Gastroesophageal sphincter (tissue), 4 donors: ENCODE results near the gene KCNIP4. TPM values are rescaled to one million over a fixed set of nuclear protein-coding genes. Genes with fewer than 3 reads are reported as not detected.

Experiments used
- ATAC-seq: fragments of 150-250 bp; one replicate; pipeline ENCODE4 v1.9.1; 2016; ENCODE audit warnings: mild to moderate bottlenecking, moderate library complexity
- H3K27ac ChIP-seq, 4 donors: fragments of 200-600 bp; sonication (generic) in 3 of 4; 1 replicate in 3 of 4; 2 replicates in 1 of 4; pipeline ENCODE4 v1.5.1; 2016 to 2019
- H3K27me3 ChIP-seq: fragments of 200-600 bp; sonication (generic); one replicate; pipeline ENCODE4 v1.5.1; 2019
- H3K36me3 ChIP-seq, 2 donors: fragments of 200-600 bp; sonication (generic); one replicate each; pipeline ENCODE4 v1.5.1; 2019; ENCODE audit warnings: control low read depth in 1 of 2
- H3K4me1 ChIP-seq, 3 donors: fragments of 200-600 bp; sonication (generic); 1 replicate in 2 of 3; 2 replicates in 1 of 3; pipeline ENCODE4 v1.5.1; 2016 to 2019; ENCODE audit warnings: control low read depth in 2 of 3
- H3K4me3 ChIP-seq, 2 donors: fragments of 200-600 bp; sonication (generic); one replicate each; pipeline ENCODE4 v1.5.1; 2019; ENCODE audit warnings: mild to moderate bottlenecking in 1 of 2, moderate library complexity in 1 of 2
- H3K9me3 ChIP-seq, 3 donors: fragments of 200-600 bp; sonication (generic); one replicate each; pipeline ENCODE4 v1.5.1; 2017 to 2019; ENCODE audit warnings: control low read depth in 2 of 3
- EP300 ChIP-seq: sonication (generic); formaldehyde crosslinking; IDR thresholded peaks from one replicate; pipeline ENCODE4 v1.6.1; 2017; ENCODE audit warnings: antibody characterized with exemption, mild to moderate bottlenecking
- POLR2A ChIP-seq, 2 donors: fragments of 450-650 bp; IDR thresholded peaks; one replicate each; pipeline ENCODE4 v1.6.1; 2017; ENCODE audit warnings: antibody characterized with exemption in 2 of 2, mild to moderate bottlenecking in 2 of 2, moderate library complexity in 1 of 2
- POLR2AphosphoS5 ChIP-seq: sonication (generic); formaldehyde crosslinking; IDR thresholded peaks from one replicate; pipeline ENCODE4 v1.6.1; 2017; ENCODE audit warnings: antibody characterized with exemption
- WGBS, 2 donors: methylation state at CpG; one replicate each; pipeline ENCODE4 v1.1.5; 2018; ENCODE audit warnings: low coverage in 1 of 2; 5-methylcytosine and 5-hydroxymethylcytosine counted together
- total RNA-seq, 4 donors: library from RNA; depleted of rRNA; stranded (reverse); fragments of >200 nt; gene quantifications; one replicate each; pipeline ENCODE4 v1.1.0, GENCODE V29; 2016
- TF ChIP-seq, protein P1 (sequence below), 4 experiments: fragments of 200-600 bp in 2 of 4; fragments of 450-650 bp in 2 of 4; sonication (generic) in 1 of 4; IDR thresholded peaks; one replicate each; pipeline ENCODE4 v1.5.1; 2017 to 2019; ENCODE audit warnings: antibody characterized with exemption in 4 of 4, mild to moderate bottlenecking in 2 of 4, moderate library complexity in 2 of 4

KCNIP4 gene
- total RNA-seq, 4 donors from 2014 or later = 0.23 to 0.59 (median 0.54) TPM; not detected in 1

DNA sequence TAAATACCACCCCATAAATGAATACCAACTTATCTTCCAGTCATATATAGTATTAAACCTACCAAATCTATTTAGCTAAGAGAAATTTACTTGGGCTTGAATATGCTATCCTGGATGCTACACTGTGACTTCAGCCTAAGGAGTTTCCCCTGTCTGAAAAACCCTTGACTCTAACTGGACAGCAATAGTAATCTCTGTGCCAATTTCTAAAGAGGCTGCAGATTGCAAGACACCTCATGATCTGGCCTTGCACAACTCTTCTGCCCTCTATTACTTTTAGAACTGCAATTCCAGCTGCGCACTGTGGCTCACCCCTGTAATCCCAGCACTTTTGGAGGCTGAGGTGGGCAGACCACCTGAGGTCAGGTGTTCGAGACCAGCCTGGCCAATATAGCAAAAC, 371.5 kb downstream of the KCNIP4 start:
- H3K27ac ChIP-seq = no peak overlapping the region
- TF ChIP-seq, protein P1, sequence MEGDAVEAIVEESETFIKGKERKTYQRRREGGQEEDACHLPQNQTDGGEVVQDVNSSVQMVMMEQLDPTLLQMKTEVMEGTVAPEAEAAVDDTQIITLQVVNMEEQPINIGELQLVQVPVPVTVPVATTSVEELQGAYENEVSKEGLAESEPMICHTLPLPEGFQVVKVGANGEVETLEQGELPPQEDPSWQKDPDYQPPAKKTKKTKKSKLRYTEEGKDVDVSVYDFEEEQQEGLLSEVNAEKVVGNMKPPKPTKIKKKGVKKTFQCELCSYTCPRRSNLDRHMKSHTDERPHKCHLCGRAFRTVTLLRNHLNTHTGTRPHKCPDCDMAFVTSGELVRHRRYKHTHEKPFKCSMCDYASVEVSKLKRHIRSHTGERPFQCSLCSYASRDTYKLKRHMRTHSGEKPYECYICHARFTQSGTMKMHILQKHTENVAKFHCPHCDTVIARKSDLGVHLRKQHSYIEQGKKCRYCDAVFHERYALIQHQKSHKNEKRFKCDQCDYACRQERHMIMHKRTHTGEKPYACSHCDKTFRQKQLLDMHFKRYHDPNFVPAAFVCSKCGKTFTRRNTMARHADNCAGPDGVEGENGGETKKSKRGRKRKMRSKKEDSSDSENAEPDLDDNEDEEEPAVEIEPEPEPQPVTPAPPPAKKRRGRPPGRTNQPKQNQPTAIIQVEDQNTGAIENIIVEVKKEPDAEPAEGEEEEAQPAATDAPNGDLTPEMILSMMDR (IDR thresholded peaks at IDR 0.05) = no peak
- no peak for TF ChIP-seq POLR2AphosphoS5
- no peak for TF ChIP-seq POLR2A (IDR thresholded peaks at IDR 0.05)
- TF ChIP-seq EP300 = no peak
- no peaks in the 10 kb centered on the region for H3K27me3 ChIP-seq
- no peaks in the 10 kb centered on the region for H3K9me3 ChIP-seq
- WGBS, 2 donors = 100% methylated on average over 2 of the region's 2 CpGs; no CpG with 5 or more reads in 1 of the 2 donors
- ATAC-seq = no peak
- H3K36me3 ChIP-seq = no peaks in the 10 kb centered on the region
- H3K4me3 ChIP-seq = no peak overlapping the region
- no peaks in the 10 kb centered on the region for H3K4me1 ChIP-seq

DNA sequence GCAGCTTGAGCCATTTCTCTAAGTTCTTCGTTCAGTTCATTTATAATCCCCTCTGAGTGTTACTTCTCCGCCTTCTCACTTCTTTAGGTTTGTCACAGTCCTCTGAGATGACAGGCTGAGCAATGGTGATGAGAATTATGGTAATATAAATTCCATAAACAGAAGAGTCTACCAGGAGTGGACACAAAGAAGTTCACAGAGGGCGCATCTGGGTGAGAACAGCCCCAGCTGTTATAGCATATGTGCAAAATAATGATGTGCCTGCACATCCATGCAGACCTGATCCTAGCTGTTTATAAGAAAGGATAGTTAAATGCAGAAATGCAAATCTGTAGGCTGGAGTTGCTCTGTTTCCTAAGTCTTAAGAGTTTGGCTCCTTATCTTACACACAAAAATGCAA, 377.5 kb downstream of the KCNIP4 start:
- Histone ChIP-seq H3K9me3 (no peaks in the 10 kb centered on the region), H3K4me3 (no peak overlapping the region), H3K36me3 (no peaks in the 10 kb centered on the region), H3K27me3 (no peaks in the 10 kb centered on the region), H3K27ac (no peak overlapping the region), H3K4me1 (no peaks in the 10 kb centered on the region)
- WGBS, 2 donors = 63 to 76% methylated on average over 3 of the region's 3 CpGs
- no peak for ATAC-seq
- TF ChIP-seq POLR2AphosphoS5 (no peak), POLR2A (IDR thresholded peaks at IDR 0.05) (no peak), EP300 (no peak)
- TF ChIP-seq, protein P1 (IDR thresholded peaks at IDR 0.05) = no peak

DNA sequence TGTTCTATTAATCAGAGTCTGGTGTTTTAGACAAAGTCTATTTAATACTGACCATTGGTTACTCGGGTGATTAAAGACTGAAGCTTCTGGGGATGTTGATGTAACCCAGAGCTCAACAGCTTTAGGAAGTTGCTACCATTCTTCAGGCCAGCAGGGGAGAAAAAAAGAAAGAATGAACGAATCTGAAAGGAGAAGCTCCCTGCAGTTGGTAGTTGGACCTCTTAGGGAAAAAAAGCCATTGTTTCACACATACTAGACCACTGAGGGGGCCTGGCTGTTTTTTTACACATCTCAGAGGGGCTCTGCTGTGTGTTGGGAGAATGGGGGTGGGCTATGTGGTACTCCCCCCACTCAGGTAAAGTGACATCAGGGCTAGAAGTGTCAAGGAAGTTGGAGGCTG, 378.9 kb downstream of the KCNIP4 start:
- no peak overlapping the region for H3K27ac ChIP-seq
- TF ChIP-seq POLR2AphosphoS5 = no peak
- no peak for TF ChIP-seq POLR2A (IDR thresholded peaks at IDR 0.05)
- TF ChIP-seq EP300 = no peak
- TF ChIP-seq, protein P1 (IDR thresholded peaks at IDR 0.05) = no peak
- H3K4me3 ChIP-seq = no peak overlapping the region
- no peaks in the 10 kb centered on the region for H3K27me3 ChIP-seq
- no peaks in the 10 kb centered on the region for H3K36me3 ChIP-seq
- H3K9me3 ChIP-seq = no peaks in the 10 kb centered on the region
- 22 to 33% methylated on average over 1 to 2 of the region's 2 CpGs for WGBS, 2 donors
- ATAC-seq = no peak
- H3K4me1 ChIP-seq = no peaks in the 10 kb centered on the region

DNA sequence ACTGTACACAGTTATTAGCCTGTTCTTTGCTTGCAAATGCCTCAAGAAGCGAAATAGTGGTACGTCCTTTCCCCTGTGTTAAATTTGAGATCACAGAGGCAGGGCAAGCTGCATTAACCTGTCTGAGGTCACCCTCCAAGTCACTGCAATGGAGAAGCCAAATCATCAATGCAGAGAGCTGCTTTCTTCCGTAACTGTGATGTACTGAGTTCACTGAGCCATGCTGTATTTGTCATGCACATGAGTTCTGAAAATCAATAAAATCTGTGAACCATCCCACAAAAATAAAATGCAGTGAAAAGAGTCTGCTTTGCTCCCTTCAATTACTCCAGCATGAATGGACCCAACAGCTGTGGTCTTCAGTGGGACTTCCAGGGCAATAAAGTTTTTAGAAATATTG, 393.5 kb downstream of the KCNIP4 start:
- H3K27me3 ChIP-seq = no peaks in the 10 kb centered on the region
- no peak for TF ChIP-seq POLR2AphosphoS5
- TF ChIP-seq EP300 = no peak
- TF ChIP-seq, protein P1 (IDR thresholded peaks at IDR 0.05) = no peak
- no peak for TF ChIP-seq POLR2A (IDR thresholded peaks at IDR 0.05)
- no peaks in the 10 kb centered on the region for H3K4me1 ChIP-seq
- no peak overlapping the region for H3K27ac ChIP-seq
- 75 to 100% methylated on average over 1 to 2 of the region's 3 CpGs for WGBS, 2 donors
- ATAC-seq = no peak
- no peaks in the 10 kb centered on the region for H3K9me3 ChIP-seq
- no peak overlapping the region for H3K4me3 ChIP-seq
- no peaks in the 10 kb centered on the region for H3K36me3 ChIP-seq

DNA sequence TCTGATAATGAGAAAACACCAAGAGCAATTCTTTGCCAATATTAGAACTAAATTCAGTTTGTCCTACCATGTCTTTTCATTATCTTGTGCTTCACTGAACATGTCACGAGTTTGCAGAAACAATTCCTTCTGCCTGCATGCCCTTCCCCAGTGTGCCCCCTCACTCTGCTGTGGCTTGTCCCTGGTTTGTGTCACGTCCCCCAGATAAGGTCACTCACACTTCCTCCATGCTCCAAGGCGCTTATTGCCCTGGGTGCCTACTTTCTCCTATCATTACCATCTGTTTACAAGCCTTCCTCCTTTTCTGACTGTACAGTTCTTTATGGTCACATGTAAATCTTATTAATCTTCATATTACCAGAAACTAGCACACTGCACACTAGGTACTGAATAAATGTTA, 394.1 kb downstream of the KCNIP4 start:
- no peak for ATAC-seq
- 32 to 72% methylated on average over 3 of the region's 3 CpGs for WGBS, 2 donors
- TF ChIP-seq POLR2AphosphoS5 (no peak), EP300 (no peak), POLR2A (IDR thresholded peaks at IDR 0.05) (no peak)
- TF ChIP-seq, protein P1 (IDR thresholded peaks at IDR 0.05) = no peak
- H3K27ac ChIP-seq = no peak overlapping the region
- no peaks in the 10 kb centered on the region for H3K36me3 ChIP-seq
- no peaks in the 10 kb centered on the region for H3K4me1 ChIP-seq
- H3K4me3 ChIP-seq = no peak overlapping the region
- H3K27me3 ChIP-seq = no peaks in the 10 kb centered on the region
- H3K9me3 ChIP-seq = no peaks in the 10 kb centered on the region
